HepG2 (cell line): ENCODE results near the gene OTUD4. TPM values are rescaled to one million over a fixed set of nuclear protein-coding genes. Genes with fewer than 3 reads are reported as not detected.

Experiments
- ATAC-seq: fragments of 200-7000 bp; cut with Tn5 transposase; 3 replicates; pipeline ENCODE4 v1.9.1; 2020; ENCODE audit warnings: mild to moderate bottlenecking, moderate library complexity
- BruUV-seq: library from RNA; stranded (reverse); fragments of 400-500 nt; replicated peaks from 2 replicates; lab custom pipeline; 2021; lab: Mats Ljungman, UMichigan
- CTCF ChIA-PET: fragments of 300-600 bp; formaldehyde crosslinking; extraction: SDS; loops from one replicate; lab custom pipeline; 2021; ENCODE audit warnings: low total read pairs, inconsistent platforms, low intra/inter-chr PET ratio; lab: Yijun Ruan, JAX
- POLR2A ChIA-PET: fragments of 350-600 bp; sonication (Branson Sonifier 250); formaldehyde crosslinking; loops from one replicate; lab custom pipeline; 2020; ENCODE audit warnings: antibody characterized with exemption, inconsistent platforms; lab: Yijun Ruan, JAX
- DNase-seq: peaks from one replicate; pipeline ENCODE4 v3.0.0-alpha.2; 2015; ENCODE audit warnings: low spot score
- FAIRE-seq: peaks from 3 replicates; lab custom pipeline; 2011; peaks lifted over from hg19 to GRCh38; lab: Jason Lieb, UNC
- H2AFZ ChIP-seq: one replicate; pipeline ENCODE4 v1.6.1; 2011; ENCODE audit warnings: low read length, inconsistent platforms
- H3K27ac ChIP-seq: fragments of 300-600 bp; 3 replicates; pipeline ENCODE4 v1.8.0; 2011; ENCODE audit warnings: mixed run types, mild to moderate bottlenecking, mixed read lengths, low read length, inconsistent platforms; ENCODE audit not compliant: insufficient read depth; ENCODE audit errors: extremely low read length
- H3K27me3 ChIP-seq, 2 experiments: fragments of 200-600 bp in 1 of 2; 2 replicates in 1 of 2; 3 replicates in 1 of 2; pipeline versions ENCODE4 v1.6.0 to v1.8.0; 2011; ENCODE audit warnings: low read length in 2 of 2, mild to moderate bottlenecking in 2 of 2, moderate library complexity in 2 of 2, inconsistent platforms in 1 of 2; ENCODE audit not compliant: insufficient read depth in 2 of 2, control insufficient read depth in 1 of 2
- H3K36me3 ChIP-seq, 2 experiments: fragments of 200-600 bp in 1 of 2; replicated peaks in 1 of 2; 2 replicates in 1 of 2; 3 replicates in 1 of 2; pipeline versions ENCODE4 v1.5.1 to v1.8.0; 2011; ENCODE audit warnings: low read length in 2 of 2, inconsistent platforms in 1 of 2; ENCODE audit not compliant: insufficient read depth in 2 of 2, control insufficient read depth in 1 of 2
- H3K4me1 ChIP-seq: 2 replicates; pipeline ENCODE4 v1.5.1; 2012; ENCODE audit warnings: low read length, inconsistent platforms; ENCODE audit not compliant: insufficient read depth
- H3K4me2 ChIP-seq: 2 replicates; pipeline ENCODE4 v1.6.0; 2011; ENCODE audit warnings: low read depth, low read length, inconsistent platforms
- H3K4me3 ChIP-seq, 3 experiments: fragments of 200-600 bp in 1 of 3; sonication (generic), shearing (Covaris generic) in 1 of 3; replicated peaks in 1 of 3; 2 replicates each; pipeline ENCODE4 v1.5.1; 2011 to 2016; ENCODE audit warnings: low read length in 3 of 3, inconsistent platforms in 2 of 3, low read depth in 2 of 3, mild to moderate bottlenecking in 2 of 3, control low read depth in 1 of 3, mixed read lengths in 1 of 3; ENCODE audit not compliant: insufficient read depth in 1 of 3
- H3K79me2 ChIP-seq: one replicate; pipeline ENCODE4 v1.6.1; 2011; ENCODE audit warnings: low read length, inconsistent platforms; ENCODE audit not compliant: insufficient read depth
- H3K9ac ChIP-seq: 2 replicates; pipeline ENCODE4 v1.6.0; 2011; ENCODE audit warnings: mild to moderate bottlenecking, low read depth, low read length, inconsistent platforms; ENCODE audit not compliant: insufficient read depth
- H3K9me3 ChIP-seq: 2 replicates; pipeline ENCODE4 v1.5.1; 2012; ENCODE audit warnings: mild to moderate bottlenecking, low read length
- H4K20me1 ChIP-seq: 2 replicates; pipeline ENCODE4 v1.6.0; 2011; ENCODE audit warnings: inconsistent platforms, mild to moderate bottlenecking, low read length, moderate library complexity; ENCODE audit not compliant: insufficient read depth
- BATF2 ChIP-seq: sonication (generic); formaldehyde crosslinking; IDR thresholded peaks from 2 replicates; pipeline ENCODE4 v1.8.0; 2022; ENCODE audit warnings: mild to moderate bottlenecking, missing genetic modification reagents, moderate library complexity
- DNMT3B ChIP-seq: conservative IDR thresholded peaks from 2 replicates; pipeline ENCODE4 v1.6.1; 2016; ENCODE audit warnings: missing biosample characterization, control low read depth
- ETV5 ChIP-seq: IDR thresholded peaks from 2 replicates; pipeline ENCODE4 v1.6.1; 2018; ENCODE audit warnings: missing biosample characterization, missing genetic modification reagents, inconsistent platforms, borderline replicate concordance
- FOXK1 ChIP-seq: sonication (generic); formaldehyde crosslinking; IDR thresholded peaks from 2 replicates; pipeline ENCODE4 v1.4.0; 2020; ENCODE audit warnings: low read depth, missing genetic modification reagents, borderline replicate concordance
- GLMP ChIP-seq: sonication (generic); formaldehyde crosslinking; IDR thresholded peaks from 2 replicates; pipeline ENCODE4 v1.9.0; 2021; ENCODE audit warnings: missing genetic modification reagents, mild to moderate bottlenecking, borderline replicate concordance
- NR2C2 ChIP-seq: sonication (generic); formaldehyde crosslinking; IDR thresholded peaks from 2 replicates; pipeline ENCODE4 v1.4.0; 2020; ENCODE audit warnings: missing genetic modification reagents, mild to moderate bottlenecking, moderate library complexity, borderline replicate concordance
- RNF219 ChIP-seq: sonication (generic); formaldehyde crosslinking; IDR thresholded peaks from 2 replicates; pipeline ENCODE4 v1.5.0; 2020; ENCODE audit warnings: mild to moderate bottlenecking, missing genetic modification reagents
- RXRA ChIP-seq: sonication (generic); formaldehyde crosslinking; IDR thresholded peaks from 2 replicates; pipeline ENCODE4 v1.5.1; 2020; ENCODE audit warnings: missing genetic modification reagents
- SCMH1 ChIP-seq: sonication (generic); formaldehyde crosslinking; IDR thresholded peaks from 2 replicates; pipeline ENCODE4 v1.9.0; 2021; ENCODE audit warnings: missing genetic modification reagents, mild to moderate bottlenecking, borderline replicate concordance
- TARDBP ChIP-seq: sonication (generic); formaldehyde crosslinking; IDR thresholded peaks from 2 replicates; pipeline ENCODE4 v1.8.0; 2022; ENCODE audit warnings: mild to moderate bottlenecking, missing genetic modification reagents
- ZBTB21 ChIP-seq: sonication (generic); formaldehyde crosslinking; IDR thresholded peaks from 2 replicates; pipeline ENCODE4 v1.4.0; 2020; ENCODE audit warnings: missing genetic modification reagents
- ZIK1 ChIP-seq: sonication (generic); formaldehyde crosslinking; IDR thresholded peaks from 2 replicates; pipeline ENCODE4 v1.5.0; 2020; ENCODE audit warnings: mild to moderate bottlenecking, low read depth, missing genetic modification reagents, borderline replicate concordance
- ZNF329 ChIP-seq: sonication (generic); formaldehyde crosslinking; IDR thresholded peaks from 2 replicates; pipeline ENCODE4 v1.9.0; 2021; ENCODE audit warnings: low read depth, mild to moderate bottlenecking, missing genetic modification reagents
- ZNF451 ChIP-seq: sonication (generic); formaldehyde crosslinking; IDR thresholded peaks from 2 replicates; pipeline ENCODE4 v1.5.0; 2020; ENCODE audit warnings: mild to moderate bottlenecking, missing genetic modification reagents
- ZNF691 ChIP-seq: sonication (generic); formaldehyde crosslinking; IDR thresholded peaks from 2 replicates; pipeline ENCODE4 v1.4.0; 2020; ENCODE audit warnings: missing genetic modification reagents, low read depth, mild to moderate bottlenecking, borderline replicate concordance
- ZNF710 ChIP-seq: sonication (generic); formaldehyde crosslinking; IDR thresholded peaks from 2 replicates; pipeline ENCODE4 v1.5.0; 2020; ENCODE audit warnings: mild to moderate bottlenecking, missing genetic modification reagents, borderline replicate concordance
- ZNF737 ChIP-seq: sonication (generic); formaldehyde crosslinking; IDR thresholded peaks from 2 replicates; pipeline ENCODE4 v1.5.0; 2020; ENCODE audit warnings: missing genetic modification reagents, mild to moderate bottlenecking, borderline replicate concordance
- ZNF839 ChIP-seq: sonication (generic); formaldehyde crosslinking; IDR thresholded peaks from 2 replicates; pipeline ENCODE4 v1.4.0; 2020; ENCODE audit warnings: missing genetic modification reagents, mild to moderate bottlenecking, borderline replicate concordance
- WGBS: methylation state at CpG from one replicate; pipeline ENCODE4 v1.1.6; 2017; ENCODE audit warnings: low lambda C conversion rate; 5-methylcytosine and 5-hydroxymethylcytosine counted together
- in situ Hi-C: cut with HindIII; loops from 2 replicates; pipeline ENCODE4 v1.10.0; 2017; ENCODE audit warnings: low pct_unique_long_range_greater_than_20kb; ENCODE audit not compliant: extremely low pct_ligation_motif_present
- intact Hi-C: fragments of 100-400 bp; cut with micrococcal nuclease; formaldehyde crosslinking; loops from one replicate; pipeline ENCODE4 v1.10.0; 2022; ENCODE audit not compliant: unreplicated experiment
- polyA plus RNA-seq, 8 experiments: library from polyadenylated mRNA; depleted of rRNA in 3 of 8; stranded (reverse) in 7 of 8; unstranded in 1 of 8; fragments of >200 nt; fragmentation: Illumina TruSeq in 4 of 8; extraction: Trizol in 4 of 8; gene quantifications; 2 replicates each; pipeline versions ENCODE4 v1.2.1 to v1.2.3, GENCODE V29; 2011 to 2016; ENCODE audit warnings: low read depth in 4 of 8, missing spikeins in 1 of 8, mixed read lengths in 1 of 8; ENCODE audit not compliant: insufficient read depth in 1 of 8
- total RNA-seq, 5 experiments: library from RNA; depleted of rRNA; stranded (reverse); fragments of >200 nt; fragmentation: Illumina TruSeq; extraction: Trizol; gene quantifications; 2 replicates each; pipeline ENCODE4 v1.2.3, GENCODE V29; 2016; ENCODE audit warnings: low read depth in 1 of 5

OTUD4 gene
- total and polyA plus RNA-seq, 2 of the 13 experiments (the other 11 are each of a cell fraction or from before 2014, with no cell fraction given) = 16.1 to 18.0 TPM

- Histone ChIP-seq H3K9me3 (no peaks in the 10 kb centered on the region), H2AFZ (no peak overlapping the region), H3K27ac (no peak overlapping the region), H3K79me2 (no peaks in the 10 kb centered on the region), H3K4me3 (no peak overlapping the region), H3K4me1 (no peaks in the 10 kb centered on the region), H3K27me3 (no peaks in the 10 kb centered on the region), H4K20me1 (no peaks in the 10 kb centered on the region), H3K36me3 (no peaks in the 10 kb centered on the region), H3K4me2 (no peak overlapping the region), H3K9ac (no peak overlapping the region)
- intact Hi-C loops = no loop called here
- ChIA-PET CTCF (no interaction called here), POLR2A (no interaction called here)
- 52% methylated on average over 6 of the region's 6 CpGs for WGBS
- FAIRE-seq (no peak), DNase-seq (no peak), ATAC-seq (no peak)
- in situ Hi-C loops = no loop called here
- no TSS peak for BruUV-seq
- TF ChIP-seq DNMT3B (CRISPR knock-in tag) (no peak), ZBTB21 (no peak), TARDBP (CRISPR knock-in tag) (no peak), GLMP (CRISPR knock-in tag) (no peak), ZNF839 (CRISPR knock-in tag) (no peak), ZNF710 (CRISPR knock-in tag) (no peak), ZNF737 (no peak), NR2C2 (no peak), ZIK1 (CRISPR knock-in tag) (no peak), ETV5 (CRISPR knock-in tag) (no peak), RNF219 (no peak), ZNF691 (CRISPR knock-in tag) (no peak), RXRA (CRISPR knock-in tag) (no peak), ZNF451 (CRISPR knock-in tag) (no peak), BATF2 (CRISPR knock-in tag) (no peak), FOXK1 (no peak), SCMH1 (CRISPR knock-in tag) (no peak), ZNF329 (no peak)
Measured at GRCh38 chr4:145199051-145199716, 18.8 kb upstream of the OTUD4 start.
